GM21723 (cell line): Measurements from ENCODE around the gene SH3BP4.
"Not testable (repeated sequence)": the region's sequence is repeated elsewhere in the genome, so short reads cannot be mapped to it uniquely, and the experiment has no call there.

Experiments
- ATAC-seq: cut with Tn5 transposase; IDR thresholded peaks from one replicate; pipeline ENCODE4 v1.9.1; 2021; ENCODE audit warnings: mild to moderate bottlenecking, moderate library complexity; ENCODE audit not compliant: unreplicated experiment

SH3BP4 gene

GRCh38 chr2:235052514-235053354, 100.9 kb downstream of the SH3BP4 start:
- ATAC-seq = no peak

GRCh38 chr2:235053651-235054050, 101.8 kb downstream of the SH3BP4 start:
- no peak for ATAC-seq

- no peak for ATAC-seq
Measured at GRCh38 chr2:235054475-235054874, 102.7 kb downstream of the SH3BP4 start.

GRCh38 chr2:235054919-235055318, 103.1 kb downstream of the SH3BP4 start:
- ATAC-seq = no peak

- ATAC-seq = no peak
Measured at GRCh38 chr2:235055891-235056516, 104.2 kb downstream of the SH3BP4 start.

- no peak for ATAC-seq
Measured at GRCh38 chr2:235056768-235057167, 105.0 kb downstream of the SH3BP4 start.

- not testable (repeated sequence) for ATAC-seq
Measured at GRCh38 chr2:235057616-235058015, 105.8 kb downstream of the SH3BP4 start.

GRCh38 chr2:235059161-235059560, 107.3 kb downstream of the SH3BP4 start:
- ATAC-seq = no peak

- no peak for ATAC-seq
Measured at GRCh38 chr2:235061656-235062055, 109.8 kb downstream of the SH3BP4 start.

- no peak for ATAC-seq
Measured at GRCh38 chr2:235063471-235063961, 111.7 kb downstream of the SH3BP4 start.

- no peak for ATAC-seq
Measured at GRCh38 chr2:235064976-235065375, 113.2 kb downstream of the SH3BP4 start.

GRCh38 chr2:235066490-235066889, 114.7 kb downstream of the SH3BP4 start:
- ATAC-seq = no peak

- no peak for ATAC-seq
Measured at GRCh38 chr2:235066895-235067294, 115.1 kb downstream of the SH3BP4 start.

GRCh38 chr2:235068701-235069100, 116.9 kb downstream of the SH3BP4 start:
- no peak for ATAC-seq

- no peak for ATAC-seq
Measured at GRCh38 chr2:235070063-235070706, 118.4 kb downstream of the SH3BP4 start.

GRCh38 chr2:235073868-235074413, 122.1 kb downstream of the SH3BP4 start:
- no peak for ATAC-seq

GRCh38 chr2:235077046-235077445, 125.2 kb downstream of the SH3BP4 start:
- no peak for ATAC-seq

- ATAC-seq = no peak
Measured at GRCh38 chr2:235078182-235078581, 126.4 kb downstream of the SH3BP4 start.

- no peak for ATAC-seq
Measured at GRCh38 chr2:235078914-235079472, 127.2 kb downstream of the SH3BP4 start.

GRCh38 chr2:235080101-235080500, 128.3 kb downstream of the SH3BP4 start:
- ATAC-seq = no peak
